Osteoblast (primary cell): Measurements from ENCODE around the gene ZNF385C. TPM values are rescaled to one million over a fixed set of nuclear protein-coding genes. Genes with fewer than 3 reads are reported as not detected.
A peak's percentile ranks its signal among the peaks of the same experiment; 100 is the strongest.
"Not testable (repeated sequence)": the region's sequence is repeated elsewhere in the genome, so short reads cannot be mapped to it uniquely, and the experiment has no call there.

Experiments used
- DNase-seq: peaks from one replicate; pipeline ENCODE4 v3.0.0; 2011; ENCODE audit warnings: low spot score, mixed read lengths; ENCODE audit not compliant: insufficient read length; ENCODE audit errors: missing footprints
- H2AFZ ChIP-seq: 2 replicates; pipeline ENCODE4 v1.6.0; 2011; ENCODE audit warnings: mild to moderate bottlenecking, low read length
- H3K27ac ChIP-seq: 2 replicates; pipeline ENCODE4 v1.5.1; 2011; ENCODE audit warnings: mild to moderate bottlenecking, low read depth, low read length, moderate library complexity
- H3K27me3 ChIP-seq: 2 replicates; pipeline ENCODE4 v1.6.0; 2012; ENCODE audit warnings: mild to moderate bottlenecking, control low read depth, inconsistent platforms, low read length, moderate library complexity; ENCODE audit not compliant: insufficient read depth
- H3K36me3 ChIP-seq: 2 replicates; pipeline ENCODE4 v1.5.1; 2011; ENCODE audit warnings: mild to moderate bottlenecking, low read length, control low read depth, moderate library complexity; ENCODE audit not compliant: insufficient read depth
- H3K4me1 ChIP-seq: 2 replicates; pipeline ENCODE4 v1.5.1; 2011; ENCODE audit warnings: mild to moderate bottlenecking, low read length, control low read depth, moderate library complexity; ENCODE audit not compliant: insufficient read depth
- H3K4me2 ChIP-seq: 2 replicates; pipeline ENCODE4 v1.6.0; 2011; ENCODE audit warnings: mild to moderate bottlenecking, low read length; ENCODE audit not compliant: insufficient read depth
- H3K4me3 ChIP-seq: fragments of 200-600 bp; sonication (generic); 3 replicates; pipeline ENCODE4 v1.5.1; 2012; ENCODE audit warnings: mild to moderate bottlenecking, low read length, inconsistent platforms; ENCODE audit not compliant: insufficient read depth
- H3K79me2 ChIP-seq: 2 replicates; pipeline ENCODE4 v1.6.0; 2012; ENCODE audit warnings: mild to moderate bottlenecking, low read length, control low read depth, inconsistent platforms; ENCODE audit not compliant: insufficient read depth
- H3K9me3 ChIP-seq: 2 replicates; pipeline ENCODE4 v1.5.1; 2011; ENCODE audit warnings: low read depth, low read length, control low read depth
- H4K20me1 ChIP-seq: 2 replicates; pipeline ENCODE4 v1.6.0; 2012; ENCODE audit warnings: mild to moderate bottlenecking, low read length, control low read depth; ENCODE audit not compliant: insufficient read depth
- CTCF ChIP-seq: IDR thresholded peaks from 2 replicates; pipeline ENCODE4 v1.5.1; 2011; ENCODE audit warnings: mild to moderate bottlenecking, low read depth, low read length, moderate library complexity; ENCODE audit errors: extremely low read depth
- total RNA-seq: library from RNA; depleted of rRNA; stranded (reverse); fragments of >200 nt; gene quantifications from 2 replicates; pipeline ENCODE4 v1.2.3, GENCODE V29; 2012

ZNF385C gene
- total RNA-seq, 1 donor: not detected

GRCh38 chr17:42141382-42141781 is 43.1 kb upstream of the ZNF385C start:
- Histone ChIP-seq H3K79me2 (peaks cover 78% of the 10 kb centered on the region), H2AFZ (no peak overlapping the region), H3K27me3 (no peaks in the 10 kb centered on the region), H3K4me2 (peak overlapping the region; percentile 72), H3K4me3 (no peak overlapping the region), H3K27ac (peak overlapping the region; percentile 71), H3K4me1 (peaks cover 29% of the 10 kb centered on the region), H3K9me3 (no peaks in the 10 kb centered on the region), H3K36me3 (peaks cover 13% of the 10 kb centered on the region), H4K20me1 (peaks cover 54% of the 10 kb centered on the region)
- no peak for TF ChIP-seq CTCF
- no peak for DNase-seq

- H3K9me3 ChIP-seq, H3K27ac ChIP-seq, H3K4me3 ChIP-seq, DNase-seq, H3K4me2 ChIP-seq, H2AFZ ChIP-seq, H3K27me3 ChIP-seq: not testable (repeated sequence)
- Histone ChIP-seq H3K36me3 (peaks cover 16% of the 10 kb centered on the region), H3K4me1 (peaks cover 32% of the 10 kb centered on the region), H4K20me1 (peaks cover 56% of the 10 kb centered on the region), H3K79me2 (peaks cover 78% of the 10 kb centered on the region)
Observed at GRCh38 chr17:42140690-42141089, 42.4 kb upstream of the ZNF385C start.

GRCh38 chr17:42138749-42139492 is 40.6 kb upstream of the ZNF385C start:
- H2AFZ ChIP-seq: no peak overlapping the region
- H3K9me3 ChIP-seq: no peaks in the 10 kb centered on the region
- no peak overlapping the region for H3K4me3 ChIP-seq
- no peak for TF ChIP-seq CTCF
- no peak overlapping the region for H3K27ac ChIP-seq
- H3K36me3 ChIP-seq: peaks cover 14% of the 10 kb centered on the region
- peak; percentile 34 for DNase-seq
- no peaks in the 10 kb centered on the region for H3K27me3 ChIP-seq
- no peak overlapping the region for H3K4me2 ChIP-seq
- H3K79me2 ChIP-seq: peaks cover 83% of the 10 kb centered on the region
- H3K4me1 ChIP-seq: peaks cover 40% of the 10 kb centered on the region
- H4K20me1 ChIP-seq: peaks cover 64% of the 10 kb centered on the region

GRCh38 chr17:42136654-42137051 is 38.4 kb upstream of the ZNF385C start:
- Histone ChIP-seq H2AFZ (no peak overlapping the region), H3K4me3 (no peak overlapping the region), H3K36me3 (peaks cover 13% of the 10 kb centered on the region), H3K27me3 (no peaks in the 10 kb centered on the region), H3K9me3 (no peaks in the 10 kb centered on the region), H3K27ac (no peak overlapping the region), H3K4me2 (no peak overlapping the region), H3K79me2 (peaks cover 97% of the 10 kb centered on the region), H4K20me1 (peaks cover 69% of the 10 kb centered on the region), H3K4me1 (peaks cover 41% of the 10 kb centered on the region)
- DNase-seq: no peak
- no peak for TF ChIP-seq CTCF
